CD4-positive, alpha-beta T cell (primary cell): Measurements from ENCODE around the gene TRNAU1AP. TPM values are rescaled to one million over a fixed set of nuclear protein-coding genes. Genes with fewer than 3 reads are reported as not detected.

Source experiments
- ATAC-seq: fragments of 200-7000 bp; cut with Tn5 transposase; one replicate; pipeline ENCODE4 v1.10.0; 2022; ENCODE audit warnings: mild to moderate bottlenecking; ENCODE audit not compliant: poor library complexity
- CTCF ChIA-PET: fragments of 350-600 bp; sonication (Branson Sonifier 250); formaldehyde crosslinking; loops from one replicate; lab custom pipeline; 2021; ENCODE audit warnings: antibody characterized with exemption, inconsistent platforms; lab: Charles Lee
- POLR2A ChIA-PET: fragments of 350-600 bp; sonication (Branson Sonifier 250); formaldehyde crosslinking; loops from one replicate; lab custom pipeline; 2021; ENCODE audit warnings: antibody characterized with exemption, inconsistent platforms; lab: Charles Lee
- DNase-seq, 14 experiments: peaks; one replicate each; pipeline ENCODE4 v3.0.0-alpha.2; 2013 to 2020; ENCODE audit warnings: mixed read lengths in 2 of 14
- H3K27ac ChIP-seq, 2 donors: one replicate each; pipeline versions ENCODE4 v1.5.1 to v1.7.0; 2013; ENCODE audit warnings: low read length in 2 of 2, low read depth in 1 of 2, mild to moderate bottlenecking in 1 of 2
- H3K27me3 ChIP-seq, 2 experiments: 1 replicate in 1 of 2; 2 replicates in 1 of 2; pipeline versions ENCODE4 v1.6.1 to v1.7.0; 2013; ENCODE audit warnings: low read length in 2 of 2, control low read depth in 1 of 2, mild to moderate bottlenecking in 1 of 2, moderate library complexity in 1 of 2; ENCODE audit not compliant: insufficient read depth in 2 of 2, control insufficient read depth in 1 of 2
- H3K36me3 ChIP-seq: one replicate; pipeline ENCODE4 v1.6.1; 2013; ENCODE audit warnings: low read length, control low read depth; ENCODE audit not compliant: insufficient read depth
- H3K4me1 ChIP-seq: one replicate; pipeline ENCODE4 v1.6.1; 2013; ENCODE audit warnings: low read length, control low read depth; ENCODE audit not compliant: insufficient read depth
- H3K4me3 ChIP-seq: one replicate; pipeline ENCODE4 v1.5.1; 2013; ENCODE audit warnings: mild to moderate bottlenecking, low read length, moderate library complexity
- H3K9me3 ChIP-seq, 2 experiments: 1 replicate in 1 of 2; 2 replicates in 1 of 2; pipeline versions ENCODE4 v1.6.1 to v1.7.0; 2013; ENCODE audit warnings: low read length in 2 of 2, mild to moderate bottlenecking in 2 of 2, control low read depth in 1 of 2, moderate library complexity in 1 of 2; ENCODE audit not compliant: control insufficient read depth in 1 of 2, insufficient read depth in 1 of 2
- H3K27ac Mint-ChIP-seq: one replicate; pipeline ENCODE4 v1.8.0; 2020; ENCODE audit warnings: mixed read lengths
- H3K27me3 Mint-ChIP-seq: one replicate; pipeline ENCODE4 v1.8.0; 2021; ENCODE audit warnings: mixed read lengths
- H3K36me3 Mint-ChIP-seq: one replicate; pipeline ENCODE4 v1.8.0; 2021; ENCODE audit warnings: low read depth, mixed read lengths
- H3K4me1 Mint-ChIP-seq: one replicate; pipeline ENCODE4 v1.8.0; 2021; ENCODE audit warnings: low read depth, mixed read lengths
- H3K4me3 Mint-ChIP-seq: one replicate; pipeline ENCODE4 v1.8.0; 2020; ENCODE audit warnings: mild to moderate bottlenecking, mixed read lengths
- H3K9me3 Mint-ChIP-seq: one replicate; pipeline ENCODE4 v1.8.0; 2020; ENCODE audit warnings: mixed read lengths
- intact Hi-C, 2 experiments: fragments of 100-400 bp; cut with DNase I in 1 of 2; cut with micrococcal nuclease in 1 of 2; formaldehyde crosslinking; loops; one replicate each; pipeline versions ENCODE4 v1.15.1 to v1.9.0; 2023 to 2025; cut with DNase I, micrococcal nuclease
- total RNA-seq, 174 experiments: library from RNA in 2 of 174; stranded (reverse) in 2 of 174; gene quantifications; one replicate each; pipeline ENCODE4 v1.2.3 and lab custom pipeline; 2021 to 2026
- TF ChIP-seq, protein P1 (sequence below): fragments of 200-600 bp; IDR thresholded peaks from one replicate; pipeline ENCODE4 v1.8.0; 2022; ENCODE audit warnings: antibody characterized with exemption, mild to moderate bottlenecking

TRNAU1AP gene
- total RNA-seq, 2 experiments from 2014 or later: 21.4 to 24.2 TPM

- Mint-ChIP-seq H3K4me3 (peak overlapping the region; percentile 46), H3K27me3 (no peaks in the 10 kb centered on the region), H3K36me3 (peaks cover 65% of the 10 kb centered on the region), H3K4me1 (peaks cover 48% of the 10 kb centered on the region), H3K9me3 (no peaks in the 10 kb centered on the region), H3K27ac (peak overlapping the region; percentile 75)
- intact Hi-C loops: no loop called here
- DNase-seq (no peak), ATAC-seq (no peak)
- TF ChIP-seq, protein P1, sequence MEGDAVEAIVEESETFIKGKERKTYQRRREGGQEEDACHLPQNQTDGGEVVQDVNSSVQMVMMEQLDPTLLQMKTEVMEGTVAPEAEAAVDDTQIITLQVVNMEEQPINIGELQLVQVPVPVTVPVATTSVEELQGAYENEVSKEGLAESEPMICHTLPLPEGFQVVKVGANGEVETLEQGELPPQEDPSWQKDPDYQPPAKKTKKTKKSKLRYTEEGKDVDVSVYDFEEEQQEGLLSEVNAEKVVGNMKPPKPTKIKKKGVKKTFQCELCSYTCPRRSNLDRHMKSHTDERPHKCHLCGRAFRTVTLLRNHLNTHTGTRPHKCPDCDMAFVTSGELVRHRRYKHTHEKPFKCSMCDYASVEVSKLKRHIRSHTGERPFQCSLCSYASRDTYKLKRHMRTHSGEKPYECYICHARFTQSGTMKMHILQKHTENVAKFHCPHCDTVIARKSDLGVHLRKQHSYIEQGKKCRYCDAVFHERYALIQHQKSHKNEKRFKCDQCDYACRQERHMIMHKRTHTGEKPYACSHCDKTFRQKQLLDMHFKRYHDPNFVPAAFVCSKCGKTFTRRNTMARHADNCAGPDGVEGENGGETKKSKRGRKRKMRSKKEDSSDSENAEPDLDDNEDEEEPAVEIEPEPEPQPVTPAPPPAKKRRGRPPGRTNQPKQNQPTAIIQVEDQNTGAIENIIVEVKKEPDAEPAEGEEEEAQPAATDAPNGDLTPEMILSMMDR: no peak
- Histone ChIP-seq H3K27ac (no peak overlapping the region), H3K27me3 (no peaks in the 10 kb centered on the region), H3K4me3 (no peak overlapping the region), H3K9me3 (no peaks in the 10 kb centered on the region), H3K4me1 (peaks cover 39% of the 10 kb centered on the region), H3K36me3 (peaks cover 49% of the 10 kb centered on the region)
- POLR2A ChIA-PET: interaction anchor here (0.6 to 5.6 kb wide), 7 partner anchors 26 to 158 kb away, joined by 3 to 138 read pairs (median 45); partner anchors contain the start of genes RCC1, RNU11, TAF12 and TRNAU1AP
- CTCF ChIA-PET: interaction anchor here (0.8 to 1.4 kb wide), 3 partner anchors 60 to 330 kb away, joined by 3 to 5 read pairs (median 4); no protein-coding TSS in a partner anchor
These were observed 25.9 kb downstream of the TRNAU1AP start for GRCh38 chr1:28578696-28579218.

DNA sequence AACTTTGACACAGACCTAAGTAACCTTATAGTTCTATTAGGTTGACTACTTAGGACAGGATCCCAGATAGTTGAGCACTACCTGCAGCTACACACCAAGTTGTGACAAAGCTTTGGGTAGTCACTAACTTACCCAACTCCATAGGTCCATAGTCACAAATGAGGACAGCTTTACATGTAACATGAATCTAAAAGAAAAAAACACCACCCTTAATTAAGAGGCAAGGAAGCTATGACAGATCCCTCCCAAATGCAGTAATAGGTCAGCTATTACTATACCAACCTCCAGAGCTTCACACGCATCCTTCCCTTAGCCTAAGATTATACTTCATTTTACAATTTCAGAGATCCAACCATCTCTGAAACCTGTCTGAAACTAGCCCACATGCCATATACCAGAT lies 26.5 kb downstream of the TRNAU1AP start:
- no peaks in the 10 kb centered on the region for H3K9me3 Mint-ChIP-seq
- intact Hi-C loops: no loop called here
- no peaks in the 10 kb centered on the region for H3K27me3 ChIP-seq
- H3K27ac Mint-ChIP-seq: peak overlapping the region; percentile 81
- ATAC-seq (no peak), DNase-seq (peak in 1 of 14 experiments; percentile 11)
- POLR2A ChIA-PET: interaction anchor here (0.6 to 5.6 kb wide), 7 partner anchors 27 to 157 kb away, joined by 3 to 138 read pairs (median 45); partner anchors contain the start of genes RCC1, RNU11, TAF12 and TRNAU1AP
- no peaks in the 10 kb centered on the region for H3K9me3 ChIP-seq
- no peak overlapping the region for H3K27ac ChIP-seq
- peak overlapping the region; percentile 94 for H3K4me3 Mint-ChIP-seq
- TF ChIP-seq, protein P1: no peak
- H3K36me3 Mint-ChIP-seq: peaks cover 64% of the 10 kb centered on the region
- peaks cover 39% of the 10 kb centered on the region for H3K4me1 ChIP-seq
- H3K4me1 Mint-ChIP-seq: peaks cover 48% of the 10 kb centered on the region
- H3K4me3 ChIP-seq: peak overlapping the region; percentile 93
- peaks cover 47% of the 10 kb centered on the region for H3K36me3 ChIP-seq
- CTCF ChIA-PET: interaction anchor here (0.8 to 1.4 kb wide), 3 partner anchors 61 to 331 kb away, joined by 3 to 5 read pairs (median 4); no protein-coding TSS in a partner anchor
- H3K27me3 Mint-ChIP-seq: no peaks in the 10 kb centered on the region

DNA sequence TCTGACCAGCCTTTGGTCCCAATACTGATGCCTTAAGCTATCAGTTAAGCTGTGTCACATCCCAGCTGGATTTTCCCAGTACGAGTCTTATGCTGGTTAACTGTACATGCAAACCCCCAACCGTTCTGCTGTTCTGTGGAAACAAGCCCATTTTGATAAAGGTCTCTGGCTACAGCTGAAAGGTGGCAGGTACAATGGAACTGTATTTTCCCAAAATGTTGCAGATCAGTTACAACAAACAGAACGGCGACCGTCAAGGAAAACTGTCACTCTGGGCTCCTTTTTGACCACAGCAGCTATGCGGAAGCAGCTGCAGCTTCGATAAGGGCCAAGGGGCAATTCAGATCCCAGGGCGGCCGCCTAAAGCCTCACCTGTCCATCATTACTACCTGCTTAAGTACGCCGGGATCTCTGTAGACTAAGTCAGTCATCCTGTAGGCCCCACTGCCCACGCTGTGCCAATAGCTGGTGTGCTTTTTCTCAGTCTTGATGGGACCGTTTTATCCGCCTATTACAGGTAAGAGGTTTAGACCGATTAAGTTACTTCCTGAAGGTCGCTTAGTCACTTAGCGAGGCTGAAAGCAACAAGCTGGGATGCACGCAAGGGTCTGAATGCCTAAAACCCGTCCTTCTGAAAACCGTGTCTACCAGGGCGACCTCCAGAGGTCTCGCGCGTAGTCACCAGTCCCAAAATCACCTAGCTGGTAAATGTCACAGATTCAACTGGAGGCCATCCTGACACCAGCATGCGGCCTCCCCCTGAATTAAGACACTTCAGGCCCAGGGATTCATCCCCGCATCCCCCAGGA lies 28.0 kb downstream of the TRNAU1AP start:
- no peaks in the 10 kb centered on the region for H3K9me3 Mint-ChIP-seq
- peak overlapping the region; percentile 81 for H3K27ac Mint-ChIP-seq
- POLR2A ChIA-PET: interaction anchor here (0.5 to 5.6 kb wide), 65 partner anchors 10 to 1691 kb away, joined by 3 to 138 read pairs (median 5); partner anchors contain the start of genes ATP5IF1, EPB41, FAM76A and GMEB1
- peaks cover 53% of the 10 kb centered on the region for H3K36me3 Mint-ChIP-seq
- Histone ChIP-seq H3K9me3 (no peaks in the 10 kb centered on the region), H3K4me1 (peaks cover 39% of the 10 kb centered on the region), H3K36me3 (peaks cover 40% of the 10 kb centered on the region), H3K27ac (peak overlapping the region; percentile 70 to 83), H3K27me3 (no peaks in the 10 kb centered on the region), H3K4me3 (peak overlapping the region; percentile 93)
- ATAC-seq (peak; percentile 66), DNase-seq (peak in 12 of 14 experiments; percentile 35 to 86 (median 54))
- peaks cover 48% of the 10 kb centered on the region for H3K4me1 Mint-ChIP-seq
- intact Hi-C loops: loop anchor here (1.0 to 10.0 kb wide), 6 partner anchors 28 to 336 kb away; partner anchors contain the start of genes RCC1 (in 2 of the 2), TRNAU1AP (in 2 of the 2), RNU11 (in 1 of the 2) and TAF12 (in 1 of the 2)
- TF ChIP-seq, protein P1: peak; percentile 17
- CTCF ChIA-PET: interaction anchor here (0.5 to 2.7 kb wide), 20 partner anchors 9 to 601 kb away, joined by 3 to 19 read pairs (median 5); partner anchors contain the start of genes RNU11, SRSF4, TAF12 and TRNAU1AP
- H3K4me3 Mint-ChIP-seq: peak overlapping the region; percentile 94
- H3K27me3 Mint-ChIP-seq: no peaks in the 10 kb centered on the region
